Midbrain (tissue), 1 donor: ENCODE measurements around the gene ESYT1.
A peak's percentile ranks its signal among the peaks of the same experiment; 100 is the strongest.

Experiments used
- DNase-seq: peaks from one replicate; lab custom pipeline; 2025; lab: John Stamatoyannopoulos, UW

Gene ESYT1, protein sequence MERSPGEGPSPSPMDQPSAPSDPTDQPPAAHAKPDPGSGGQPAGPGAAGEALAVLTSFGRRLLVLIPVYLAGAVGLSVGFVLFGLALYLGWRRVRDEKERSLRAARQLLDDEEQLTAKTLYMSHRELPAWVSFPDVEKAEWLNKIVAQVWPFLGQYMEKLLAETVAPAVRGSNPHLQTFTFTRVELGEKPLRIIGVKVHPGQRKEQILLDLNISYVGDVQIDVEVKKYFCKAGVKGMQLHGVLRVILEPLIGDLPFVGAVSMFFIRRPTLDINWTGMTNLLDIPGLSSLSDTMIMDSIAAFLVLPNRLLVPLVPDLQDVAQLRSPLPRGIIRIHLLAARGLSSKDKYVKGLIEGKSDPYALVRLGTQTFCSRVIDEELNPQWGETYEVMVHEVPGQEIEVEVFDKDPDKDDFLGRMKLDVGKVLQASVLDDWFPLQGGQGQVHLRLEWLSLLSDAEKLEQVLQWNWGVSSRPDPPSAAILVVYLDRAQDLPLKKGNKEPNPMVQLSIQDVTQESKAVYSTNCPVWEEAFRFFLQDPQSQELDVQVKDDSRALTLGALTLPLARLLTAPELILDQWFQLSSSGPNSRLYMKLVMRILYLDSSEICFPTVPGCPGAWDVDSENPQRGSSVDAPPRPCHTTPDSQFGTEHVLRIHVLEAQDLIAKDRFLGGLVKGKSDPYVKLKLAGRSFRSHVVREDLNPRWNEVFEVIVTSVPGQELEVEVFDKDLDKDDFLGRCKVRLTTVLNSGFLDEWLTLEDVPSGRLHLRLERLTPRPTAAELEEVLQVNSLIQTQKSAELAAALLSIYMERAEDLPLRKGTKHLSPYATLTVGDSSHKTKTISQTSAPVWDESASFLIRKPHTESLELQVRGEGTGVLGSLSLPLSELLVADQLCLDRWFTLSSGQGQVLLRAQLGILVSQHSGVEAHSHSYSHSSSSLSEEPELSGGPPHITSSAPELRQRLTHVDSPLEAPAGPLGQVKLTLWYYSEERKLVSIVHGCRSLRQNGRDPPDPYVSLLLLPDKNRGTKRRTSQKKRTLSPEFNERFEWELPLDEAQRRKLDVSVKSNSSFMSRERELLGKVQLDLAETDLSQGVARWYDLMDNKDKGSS

GRCh38 chr12:56127888-56128669 is at the start of gene ESYT1:
ESYT1 (plus strand) TSS chr12:56128267; CDS start chr12:56128320, 53 bp downstream.
- DNase-seq, result peak; percentile 95

DNA sequence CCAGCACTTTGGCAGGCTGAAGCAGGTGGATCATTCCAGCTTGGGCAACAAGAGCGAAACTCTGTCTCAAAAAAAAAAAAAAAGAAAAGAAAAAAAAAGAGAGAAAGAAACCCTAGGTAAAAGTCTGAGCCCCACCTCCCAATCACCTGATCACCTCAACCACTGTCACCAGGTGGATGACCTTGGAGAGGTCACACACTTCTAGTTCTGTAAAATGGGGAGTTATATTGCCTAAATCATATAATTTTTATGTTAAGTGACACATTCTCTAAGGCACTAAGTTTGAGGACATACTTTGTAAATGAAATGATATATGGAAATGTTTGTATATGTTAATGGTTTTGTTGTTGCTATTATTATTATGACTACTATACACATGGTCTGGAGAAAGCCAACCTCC is 49.6 kb upstream of the ESYT1 start:
- no peak for DNase-seq

- peak; percentile 82 for DNase-seq
Observed at GRCh38 chr12:56078931-56079722, 48.9 kb upstream of the ESYT1 start.

- DNase-seq, result peak; percentile 67
Observed at GRCh38 chr12:56079723-56080555, 48.1 kb upstream of the ESYT1 start, which contains the start of gene ERBB3. ERBB3 (plus strand) TSS chr12:56080165; CDS start chr12:56080301, 136 bp downstream.

DNA sequence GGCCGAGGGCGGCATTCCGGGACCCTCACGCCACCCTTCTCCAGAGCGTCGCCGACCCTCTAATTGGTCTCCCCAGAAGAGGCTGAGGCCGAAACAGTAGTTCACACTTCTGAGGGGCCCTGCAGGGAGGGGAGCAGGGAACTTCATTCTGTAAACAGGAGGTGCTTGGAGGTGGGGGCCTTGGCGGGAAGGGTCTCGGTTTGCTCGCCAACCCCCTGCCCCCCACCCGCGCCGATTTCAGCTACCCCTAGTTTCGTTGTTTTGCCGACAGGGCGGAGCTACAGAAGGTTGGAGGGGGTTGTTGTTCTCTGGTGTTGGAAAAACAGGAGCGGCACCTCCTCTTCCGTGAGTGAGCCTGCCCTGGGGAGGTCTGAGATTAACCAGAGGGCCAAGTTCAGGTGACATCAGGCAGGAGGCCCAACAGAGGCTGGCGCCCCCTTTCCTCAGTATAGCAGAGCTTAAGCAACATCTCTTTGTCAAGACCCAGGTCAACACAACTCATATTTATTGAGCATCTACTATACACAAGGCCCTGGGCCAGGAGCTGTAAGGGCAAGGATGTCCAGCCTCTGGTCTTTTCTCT is 47.4 kb upstream of the ESYT1 start:
- DNase-seq, result peak; percentile 13

GRCh38 chr12:56081393-56082347 is 46.4 kb upstream of the ESYT1 start:
- DNase-seq, result peak; percentile 70

DNA sequence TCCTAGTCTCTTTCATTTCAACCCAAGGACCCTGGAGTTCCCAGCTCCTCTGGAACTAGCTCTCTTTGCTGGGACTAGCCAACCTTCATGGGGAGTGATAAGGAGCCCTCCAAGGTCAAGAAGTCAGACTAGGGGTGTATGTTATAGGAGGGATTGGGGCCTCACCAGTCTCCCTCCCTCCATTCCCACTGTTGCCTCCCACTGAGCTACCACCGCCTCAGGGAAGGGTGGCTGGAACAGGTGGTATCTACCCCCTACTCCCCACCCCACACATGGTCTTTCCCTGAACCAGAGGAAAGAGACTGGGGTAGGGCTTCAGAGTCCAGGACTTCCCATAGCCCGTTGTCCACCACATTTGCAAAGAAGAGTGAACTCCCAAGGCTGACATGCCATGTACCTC is 45.7 kb upstream of the ESYT1 start:
- DNase-seq, result no peak

GRCh38 chr12:56082967-56083366 is 45.1 kb upstream of the ESYT1 start:
- DNase-seq, result peak; percentile 92

- no peak for DNase-seq
Observed at GRCh38 chr12:56084958-56085543, 43.0 kb upstream of the ESYT1 start.

GRCh38 chr12:56086096-56086495 is 42.0 kb upstream of the ESYT1 start:
- no peak for DNase-seq

DNA sequence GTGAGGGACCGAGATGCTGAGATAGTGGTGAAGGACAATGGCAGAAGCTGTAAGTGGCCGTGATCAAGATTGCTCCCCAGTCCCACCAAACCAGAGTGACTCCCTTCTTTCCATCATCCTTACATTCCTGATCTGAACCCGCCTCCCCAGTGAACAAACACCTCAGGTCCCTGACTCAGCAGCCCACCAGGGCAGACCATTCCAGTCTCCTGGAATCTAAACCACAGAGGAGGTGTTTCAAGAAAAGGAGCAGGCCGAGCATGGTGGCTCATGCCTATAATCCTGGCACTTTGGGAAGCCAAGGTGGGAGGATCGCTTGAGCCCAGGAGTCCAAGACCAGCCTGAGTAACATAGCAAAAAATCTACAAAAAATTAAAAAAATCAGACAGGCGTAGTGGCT is 41.5 kb upstream of the ESYT1 start:
- DNase-seq, result no peak

GRCh38 chr12:56087220-56087619 is 40.8 kb upstream of the ESYT1 start:
- no peak for DNase-seq

GRCh38 chr12:56097738-56098137 is 30.3 kb upstream of the ESYT1 start:
- DNase-seq, result no peak

- no peak for DNase-seq
Observed at GRCh38 chr12:56098592-56098991, 29.5 kb upstream of the ESYT1 start.

DNA sequence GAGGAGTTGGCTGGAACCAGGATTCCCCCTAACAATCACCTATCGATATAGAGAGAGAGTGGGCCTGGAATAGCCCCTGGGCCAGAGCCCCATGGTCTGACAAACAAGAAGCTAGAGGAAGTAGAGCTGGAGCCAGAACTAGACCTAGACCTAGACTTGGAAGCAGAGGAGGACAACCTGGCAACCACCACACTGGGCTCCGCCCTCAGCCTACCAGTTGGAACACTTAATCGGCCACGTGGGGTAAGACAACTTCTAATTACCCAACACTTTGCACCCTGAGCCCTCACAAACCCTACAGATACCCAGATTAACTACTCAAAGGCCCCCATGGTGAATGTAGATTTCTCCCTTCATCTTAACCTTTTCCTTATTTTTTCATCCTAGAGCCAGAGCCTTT is 28.3 kb upstream of the ESYT1 start:
- no peak for DNase-seq

DNA sequence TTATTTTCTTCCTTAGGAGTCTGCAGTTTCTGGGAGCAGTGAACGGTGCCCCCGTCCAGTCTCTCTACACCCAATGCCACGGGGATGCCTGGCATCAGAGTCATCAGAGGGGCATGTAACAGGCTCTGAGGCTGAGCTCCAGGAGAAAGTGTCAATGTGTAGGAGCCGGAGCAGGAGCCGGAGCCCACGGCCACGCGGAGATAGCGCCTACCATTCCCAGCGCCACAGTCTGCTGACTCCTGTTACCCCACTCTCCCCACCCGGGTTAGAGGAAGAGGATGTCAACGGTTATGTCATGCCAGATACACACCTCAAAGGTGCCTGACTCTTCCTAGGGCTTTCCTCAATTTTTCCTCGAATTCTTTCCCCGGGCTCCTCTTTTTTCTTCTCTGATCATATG is 27.0 kb upstream of the ESYT1 start:
- no peak for DNase-seq

GRCh38 chr12:56102683-56103065 is 25.4 kb upstream of the ESYT1 start:
- no peak for DNase-seq
